B cell (primary cell): Measurements from ENCODE around the gene C3orf70. TPM values are rescaled to one million over a fixed set of nuclear protein-coding genes. Genes with fewer than 3 reads are reported as not detected.

Experiments
- ATAC-seq: fragments of 200-7000 bp; cut with Tn5 transposase; one replicate; pipeline ENCODE4 v1.10.0; 2021; ENCODE audit warnings: low read depth, mild to moderate bottlenecking, moderate number of reproducible peaks, moderate library complexity
- CTCF ChIA-PET: fragments of 350-600 bp; sonication (Branson Sonifier 250); formaldehyde crosslinking; loops from one replicate; lab custom pipeline; 2021; ENCODE audit warnings: antibody characterized with exemption, inconsistent platforms; lab: Charles Lee
- POLR2A ChIA-PET: fragments of 350-600 bp; sonication (Branson Sonifier 250); formaldehyde crosslinking; loops from one replicate; lab custom pipeline; 2021; ENCODE audit warnings: antibody characterized with exemption; lab: Charles Lee
- DNase-seq: peaks from one replicate; pipeline ENCODE4 v3.0.0; 2013
- H2AFZ ChIP-seq: 2 replicates; pipeline ENCODE4 v1.6.1; 2012; ENCODE audit warnings: mild to moderate bottlenecking, low read depth, low read length; ENCODE audit not compliant: insufficient read depth, poor library complexity, severe bottlenecking
- H3K27ac ChIP-seq, 2 donors: 1 replicate in 1 of 2; 2 replicates in 1 of 2; pipeline ENCODE4 v1.5.1; 2012 to 2013; ENCODE audit warnings: low read length in 2 of 2, mild to moderate bottlenecking in 2 of 2, moderate library complexity in 1 of 2
- H3K27me3 ChIP-seq, 4 experiments: fragments of 200-600 bp in 1 of 4; sonication (generic) in 1 of 4; replicated peaks in 1 of 4; 1 replicate in 2 of 4; 2 replicates in 2 of 4; pipeline versions ENCODE4 v1.6.1 to v1.7.0; 2013 to 2016; ENCODE audit warnings: low read length in 3 of 4, mild to moderate bottlenecking in 2 of 4, mixed read lengths in 1 of 4, moderate library complexity in 1 of 4; ENCODE audit not compliant: insufficient read depth in 4 of 4, control insufficient read depth in 3 of 4; ENCODE audit errors: control extremely low read depth in 1 of 4
- H3K36me3 ChIP-seq, 2 experiments: replicated peaks in 1 of 2; 1 replicate in 1 of 2; 2 replicates in 1 of 2; pipeline versions ENCODE4 v1.6.1 to v1.7.1; 2013; ENCODE audit warnings: low read length in 1 of 2; ENCODE audit not compliant: insufficient read depth in 2 of 2, control insufficient read depth in 1 of 2; ENCODE audit errors: control extremely low read depth in 1 of 2, extremely low read depth in 1 of 2
- H3K4me1 ChIP-seq, 2 donors: fragments of 200-600 bp in 1 of 2; sonication (generic) in 1 of 2; 1 replicate in 1 of 2; 2 replicates in 1 of 2; pipeline versions ENCODE4 v1.5.1 to v1.6.1; 2013 to 2017; ENCODE audit warnings: low read length in 2 of 2; ENCODE audit not compliant: control insufficient read depth in 2 of 2, insufficient read depth in 2 of 2
- H3K4me2 ChIP-seq: replicated peaks from 2 replicates; pipeline ENCODE3; 2012; ENCODE audit warnings: mild to moderate bottlenecking, low read depth, low read length; ENCODE audit not compliant: poor library complexity, severe bottlenecking
- H3K4me3 ChIP-seq, 5 experiments: fragments of 200-600 bp in 1 of 5; sonication (generic) in 1 of 5; 1 replicate in 3 of 5; 2 replicates in 2 of 5; pipeline versions ENCODE4 v1.5.1 to v1.7.0; 2011 to 2016; ENCODE audit warnings: low read length in 4 of 5, mild to moderate bottlenecking in 4 of 5, low read depth in 2 of 5, control low read depth in 1 of 5, moderate library complexity in 1 of 5; ENCODE audit not compliant: insufficient read depth in 1 of 5; ENCODE audit errors: control extremely low read depth in 1 of 5, extremely low read depth in 1 of 5
- H3K79me2 ChIP-seq: fragments of 200-600 bp; sonication (generic); one replicate; pipeline ENCODE4 v1.6.0; 2016; ENCODE audit warnings: low read length; ENCODE audit not compliant: control insufficient read depth, insufficient read depth
- H3K9ac ChIP-seq: fragments of 200-600 bp; sonication (generic); 2 replicates; pipeline ENCODE4 v1.6.1; 2017; ENCODE audit warnings: mild to moderate bottlenecking, low read length, moderate library complexity
- H3K9me3 ChIP-seq, 3 donors: one replicate each; pipeline versions ENCODE4 v1.6.1 to v1.7.1; 2013; ENCODE audit warnings: low read length in 2 of 3; ENCODE audit not compliant: control insufficient read depth in 2 of 3, insufficient read depth in 1 of 3; ENCODE audit errors: control extremely low read depth in 1 of 3
- H4K20me1 ChIP-seq: 2 replicates; pipeline ENCODE4 v1.6.0; 2012; ENCODE audit warnings: mild to moderate bottlenecking, low read length; ENCODE audit not compliant: insufficient read depth, control insufficient read depth, poor library complexity, severe bottlenecking
- H3K27ac Mint-ChIP-seq: one replicate; pipeline ENCODE4 v1.8.0; 2021; ENCODE audit warnings: mixed read lengths
- H3K27me3 Mint-ChIP-seq: one replicate; pipeline ENCODE4 v1.8.0; 2021; ENCODE audit warnings: mixed read lengths
- H3K4me1 Mint-ChIP-seq: one replicate; pipeline ENCODE4 v1.8.0; 2021; ENCODE audit warnings: mixed read lengths
- H3K4me3 Mint-ChIP-seq: one replicate; pipeline ENCODE4 v1.8.0; 2021; ENCODE audit warnings: mixed read lengths
- H3K9me3 Mint-ChIP-seq: one replicate; pipeline ENCODE4 v1.8.0; 2022; ENCODE audit warnings: mixed read lengths; ENCODE audit not compliant: insufficient read depth
- EZH2 ChIP-seq: IDR thresholded peaks from 2 replicates; pipeline ENCODE4 v1.6.1; 2012; ENCODE audit warnings: borderline replicate concordance, low read depth, mild to moderate bottlenecking, moderate library complexity, low read length; ENCODE audit not compliant: insufficient read depth, poor library complexity, severe bottlenecking
- WGBS: methylation state at CpG from one replicate; pipeline ENCODE4 v1.1.5; 2013; ENCODE audit warnings: missing lambda C conversion rate; ENCODE audit not compliant: insufficient coverage; 5-methylcytosine and 5-hydroxymethylcytosine counted together
- intact Hi-C: fragments of 100-400 bp; cut with micrococcal nuclease; formaldehyde crosslinking; loops from one replicate; pipeline ENCODE4 v1.10.0; 2022
- polyA plus RNA-seq: library from polyadenylated mRNA; depleted of rRNA; stranded (reverse); fragments of >200 nt; gene quantifications from 2 replicates; pipeline ENCODE4 v1.2.3, GENCODE V29; 2012
- total RNA-seq, 2 donors: library from RNA; stranded (reverse); fragments of 120-200 nt in 1 of 2; gene quantifications; 1 replicate in 1 of 2; 2 replicates in 1 of 2; pipeline versions ENCODE4 v1.2.3 to v1.2.4, GENCODE V29; 2013 to 2022
- TF ChIP-seq, protein P1 (sequence below): fragments of 200-600 bp; IDR thresholded peaks from one replicate; pipeline ENCODE4 v1.8.0; 2022; ENCODE audit warnings: antibody characterized with exemption, mild to moderate bottlenecking

C3orf70 gene
- total and polyA plus RNA-seq, 2 donors (not counting 1 experiment from before 2014, with no cell fraction given) = not detected

DNA sequence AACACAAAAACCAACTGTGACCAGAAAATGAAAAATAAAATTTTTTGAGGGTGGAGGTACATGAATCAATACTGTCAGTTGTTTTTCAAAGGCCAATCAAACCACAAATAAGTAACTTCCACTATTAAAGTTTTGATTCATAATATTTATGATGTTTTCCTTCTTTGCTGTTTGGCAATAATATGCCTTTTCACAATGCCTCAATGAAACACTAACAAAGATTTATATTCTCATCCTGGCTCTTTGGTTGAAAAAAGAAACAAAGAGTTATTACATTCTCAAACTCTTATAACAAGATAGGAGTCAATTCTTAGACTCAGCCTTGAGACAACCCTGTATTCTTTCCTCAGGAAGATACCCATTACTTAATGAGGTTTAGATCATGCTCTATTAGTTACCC lies 63.1 kb downstream of the C3orf70 start:
- POLR2A ChIA-PET = no interaction called here
- H2AFZ ChIP-seq = no peak overlapping the region
- no peak for ATAC-seq
- no peak overlapping the region for H3K27ac ChIP-seq
- H3K4me2 ChIP-seq = no peak overlapping the region
- no peak overlapping the region for H3K4me3 ChIP-seq
- H3K36me3 ChIP-seq = no peaks in the 10 kb centered on the region
- H3K9me3 ChIP-seq = no peaks in the 10 kb centered on the region
- no peak overlapping the region for H3K9ac ChIP-seq
- intact Hi-C loops = no loop called here
- no peak overlapping the region for H3K4me3 Mint-ChIP-seq
- no peaks in the 10 kb centered on the region for H3K9me3 Mint-ChIP-seq
- H4K20me1 ChIP-seq = no peaks in the 10 kb centered on the region
- CTCF ChIA-PET = no interaction called here
- H3K27ac Mint-ChIP-seq = no peak overlapping the region
- DNase-seq = no peak
- peaks cover 0 to 5% (median 1%) of the 10 kb centered on the region in 4 experiments for H3K27me3 ChIP-seq
- no peaks in the 10 kb centered on the region for H3K4me1 ChIP-seq
- no peak for TF ChIP-seq EZH2
- TF ChIP-seq, protein P1, sequence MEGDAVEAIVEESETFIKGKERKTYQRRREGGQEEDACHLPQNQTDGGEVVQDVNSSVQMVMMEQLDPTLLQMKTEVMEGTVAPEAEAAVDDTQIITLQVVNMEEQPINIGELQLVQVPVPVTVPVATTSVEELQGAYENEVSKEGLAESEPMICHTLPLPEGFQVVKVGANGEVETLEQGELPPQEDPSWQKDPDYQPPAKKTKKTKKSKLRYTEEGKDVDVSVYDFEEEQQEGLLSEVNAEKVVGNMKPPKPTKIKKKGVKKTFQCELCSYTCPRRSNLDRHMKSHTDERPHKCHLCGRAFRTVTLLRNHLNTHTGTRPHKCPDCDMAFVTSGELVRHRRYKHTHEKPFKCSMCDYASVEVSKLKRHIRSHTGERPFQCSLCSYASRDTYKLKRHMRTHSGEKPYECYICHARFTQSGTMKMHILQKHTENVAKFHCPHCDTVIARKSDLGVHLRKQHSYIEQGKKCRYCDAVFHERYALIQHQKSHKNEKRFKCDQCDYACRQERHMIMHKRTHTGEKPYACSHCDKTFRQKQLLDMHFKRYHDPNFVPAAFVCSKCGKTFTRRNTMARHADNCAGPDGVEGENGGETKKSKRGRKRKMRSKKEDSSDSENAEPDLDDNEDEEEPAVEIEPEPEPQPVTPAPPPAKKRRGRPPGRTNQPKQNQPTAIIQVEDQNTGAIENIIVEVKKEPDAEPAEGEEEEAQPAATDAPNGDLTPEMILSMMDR = no peak
- no peaks in the 10 kb centered on the region for H3K79me2 ChIP-seq
- H3K27me3 Mint-ChIP-seq = peaks cover 30% of the 10 kb centered on the region
- H3K4me1 Mint-ChIP-seq = no peaks in the 10 kb centered on the region

DNA sequence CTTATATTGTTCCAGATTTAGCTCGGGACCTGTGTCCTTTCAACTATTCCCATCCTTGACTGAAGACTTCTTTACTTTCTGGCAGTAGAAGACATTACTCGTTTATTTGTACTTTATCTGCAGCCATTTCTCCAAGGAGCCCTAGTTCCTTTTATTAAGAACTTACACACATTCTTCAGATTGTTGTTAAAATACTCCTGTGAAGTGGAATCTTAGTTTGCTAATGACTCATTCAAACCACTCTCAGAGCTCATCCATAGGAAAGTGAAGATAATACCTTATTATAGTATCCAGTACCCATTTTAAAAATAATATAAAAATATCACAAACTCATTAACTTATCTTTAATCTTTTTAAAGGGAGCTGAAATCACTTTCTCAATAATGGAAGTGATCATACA lies 63.5 kb downstream of the C3orf70 start:
- Mint-ChIP-seq H3K27me3 (peaks cover 33% of the 10 kb centered on the region), H3K4me3 (no peak overlapping the region), H3K27ac (no peak overlapping the region), H3K9me3 (no peaks in the 10 kb centered on the region), H3K4me1 (no peaks in the 10 kb centered on the region)
- CTCF ChIA-PET = no interaction called here
- H3K79me2 ChIP-seq = no peaks in the 10 kb centered on the region
- POLR2A ChIA-PET = no interaction called here
- DNase-seq = no peak
- H3K36me3 ChIP-seq = no peaks in the 10 kb centered on the region
- TF ChIP-seq, protein P1 = no peak
- no peak for TF ChIP-seq EZH2
- no CpG with 5 or more reads among the region's 2 CpGs for WGBS
- no peak overlapping the region for H3K9ac ChIP-seq
- no peak for ATAC-seq
- no peak overlapping the region for H2AFZ ChIP-seq
- intact Hi-C loops = no loop called here
- peaks cover 0 to 5% (median 1%) of the 10 kb centered on the region in 4 experiments for H3K27me3 ChIP-seq
- no peak overlapping the region for H3K4me2 ChIP-seq
- H3K9me3 ChIP-seq = no peaks in the 10 kb centered on the region
- H3K4me3 ChIP-seq = no peak overlapping the region
- no peaks in the 10 kb centered on the region for H3K4me1 ChIP-seq
- H3K27ac ChIP-seq = no peak overlapping the region
- H4K20me1 ChIP-seq = no peaks in the 10 kb centered on the region
